Tibial nerve (tissue), 3 donors: ENCODE results near the gene SFI1.

Experiments
- CTCF ChIP-seq, 5 experiments: fragments of 200-600 bp in 3 of 5; fragments of 450-650 bp in 2 of 5; sonication (generic) in 3 of 5; IDR thresholded peaks; one replicate each; pipeline ENCODE4 v1.5.1; 2016 to 2019; ENCODE audit warnings: antibody characterized with exemption in 5 of 5, mild to moderate bottlenecking in 3 of 5, moderate library complexity in 2 of 5
- POLR2A ChIP-seq, 2 donors: fragments of 450-650 bp; IDR thresholded peaks; one replicate each; pipeline ENCODE4 v1.6.1; 2017; ENCODE audit warnings: antibody characterized with exemption in 2 of 2, mild to moderate bottlenecking in 2 of 2, moderate library complexity in 2 of 2

GRCh38 chr22:31626427-31627150 lies 130.3 kb downstream of the SFI1 start:
- TF ChIP-seq CTCF (IDR thresholded peaks at IDR 0.05) (no peak), POLR2A (IDR thresholded peaks at IDR 0.05) (no peak)
